Heart left ventricle (tissue), 13 donors: ENCODE data around the gene LRRC52.

Experiments used
- CTCF ChIP-seq, 12 donors: fragments of 200-600 bp; sonication (generic) in 4 of 12; IDR thresholded peaks; one replicate each; pipeline versions ENCODE4 v1.5.0 to v1.8.0; 2018 to 2022; ENCODE audit warnings: antibody characterized with exemption in 12 of 12, mild to moderate bottlenecking in 5 of 12
- POLR2A ChIP-seq, 2 donors: fragments of 450-650 bp; IDR thresholded peaks; one replicate each; pipeline ENCODE4 v1.6.1; 2017; ENCODE audit warnings: antibody characterized with exemption in 2 of 2, mild to moderate bottlenecking in 2 of 2, moderate library complexity in 2 of 2
- donor health status: ischemic (EF 13 %, LVEDD 7.1; RV severe dilation, severe dysfunction).
- donor health status: DM: no; HTN: yes; CAD: no.
- donor health status: DM: no; HTN: no; CAD: no.
- donor health status: ischemic (EF 25% LVEDD 6.9; RV normal size, moderate dysfunction).
- donor health status: ischemic (EF 25% LVEDD 5.7; RV mildly dilated, moderate dysfunction).
- donor health status: ischemic (EF 35%, LVEDD 5.7; RV mildly dilated, moderate dysfunction).
- donor health status: nonischemic (EF 11% LVEDD 7.7; RV severe dilation, severe dysfunction).
- donor health status: DM: yes; HTN: yes; CAD: no.
- donor health status: PGD.
- donor health status: ischemic (EF 29% LVEDD 5.4; RV normal size, mild dysfunction).
- donor health status: nonischemic (EF 23%, LVEDD 6.1; RV moderate dilation, normal function).

- no peak for TF ChIP-seq CTCF (IDR thresholded peaks at IDR 0.05)
- TF ChIP-seq POLR2A (IDR thresholded peaks at IDR 0.05): no peak
These were observed 60.0 kb downstream of the LRRC52 start for GRCh38 chr1:165603810-165604209.
